Loucy (cell line): ENCODE measurements around the gene RABGAP1.

Experiments used
- H2AFZ ChIP-seq: fragments of 200-600 bp; sonication (generic); 2 replicates; pipeline ENCODE4 v1.6.0; 2016; ENCODE audit warnings: antibody characterized with exemption, mild to moderate bottlenecking, low read length, moderate library complexity
- H3F3A ChIP-seq: fragments of 200-600 bp; 2 replicates; pipeline ENCODE4 v1.6.0; 2016; ENCODE audit warnings: antibody characterized with exemption, low read depth, mild to moderate bottlenecking
- H3K27me3 ChIP-seq: fragments of 200-600 bp; sonication (generic); 2 replicates; pipeline ENCODE4 v1.6.1; 2014; ENCODE audit warnings: low read length, mild to moderate bottlenecking; ENCODE audit not compliant: insufficient read depth, poor library complexity, severe bottlenecking
- H3K36me3 ChIP-seq: fragments of 200-600 bp; sonication (generic); 2 replicates; pipeline ENCODE4 v1.6.1; 2016; ENCODE audit warnings: low read length; ENCODE audit not compliant: insufficient read depth
- H3K4me1 ChIP-seq: fragments of 200-600 bp; sonication (generic); 2 replicates; pipeline ENCODE4 v1.5.1; 2014; ENCODE audit warnings: low read length, mild to moderate bottlenecking; ENCODE audit not compliant: insufficient read depth, poor library complexity, severe bottlenecking
- H3K4me2 ChIP-seq: fragments of 200-600 bp; sonication (generic); 2 replicates; pipeline ENCODE4 v1.6.0; 2014; ENCODE audit warnings: antibody characterized with exemption, low read length, low read depth, mild to moderate bottlenecking; ENCODE audit not compliant: poor library complexity, severe bottlenecking
- H3K4me3 ChIP-seq: fragments of 200-600 bp; sonication (generic); 2 replicates; pipeline ENCODE4 v1.5.1; 2014; ENCODE audit warnings: low read length, mild to moderate bottlenecking, mixed read lengths; ENCODE audit not compliant: poor library complexity, severe bottlenecking
- H3K79me2 ChIP-seq: fragments of 200-600 bp; sonication (generic); 2 replicates; pipeline ENCODE4 v1.6.1; 2014; ENCODE audit warnings: low read length; ENCODE audit not compliant: insufficient read depth
- H3K9ac ChIP-seq: fragments of 200-600 bp; sonication (generic); 2 replicates; pipeline ENCODE4 v1.6.0; 2014; ENCODE audit warnings: mild to moderate bottlenecking, low read depth, low read length, moderate library complexity; ENCODE audit not compliant: poor library complexity, severe bottlenecking
- H3K9me2 ChIP-seq: fragments of 200-600 bp; sonication (generic); replicated peaks from 2 replicates; pipeline ENCODE4 v1.6.1; 2016; ENCODE audit warnings: low read depth, low read length, mixed read lengths
- H3K9me3 ChIP-seq: fragments of 200-600 bp; sonication (generic); 2 replicates; pipeline ENCODE4 v1.6.1; 2014; ENCODE audit warnings: mild to moderate bottlenecking, antibody characterized with exemption, low read length, low read depth; ENCODE audit not compliant: insufficient read depth
- H4K20me1 ChIP-seq: fragments of 200-600 bp; sonication (generic); 2 replicates; pipeline ENCODE4 v1.6.0; 2014; ENCODE audit warnings: antibody characterized with exemption, low read length, mild to moderate bottlenecking; ENCODE audit not compliant: insufficient read depth, poor library complexity, severe bottlenecking
- EZH2phosphoT487 ChIP-seq: fragments of 200-600 bp; IDR thresholded peaks from 2 replicates; pipeline ENCODE4 v1.6.1; 2018; ENCODE audit warnings: antibody characterized with exemption, mild to moderate bottlenecking, moderate library complexity, borderline replicate concordance
- TF ChIP-seq, protein P1 (sequence below): fragments of 200-600 bp; sonication (generic); conservative IDR thresholded peaks from 2 replicates; pipeline ENCODE4 v1.5.1; 2014; ENCODE audit warnings: mild to moderate bottlenecking, antibody characterized with exemption, low read length

RABGAP1 gene

DNA sequence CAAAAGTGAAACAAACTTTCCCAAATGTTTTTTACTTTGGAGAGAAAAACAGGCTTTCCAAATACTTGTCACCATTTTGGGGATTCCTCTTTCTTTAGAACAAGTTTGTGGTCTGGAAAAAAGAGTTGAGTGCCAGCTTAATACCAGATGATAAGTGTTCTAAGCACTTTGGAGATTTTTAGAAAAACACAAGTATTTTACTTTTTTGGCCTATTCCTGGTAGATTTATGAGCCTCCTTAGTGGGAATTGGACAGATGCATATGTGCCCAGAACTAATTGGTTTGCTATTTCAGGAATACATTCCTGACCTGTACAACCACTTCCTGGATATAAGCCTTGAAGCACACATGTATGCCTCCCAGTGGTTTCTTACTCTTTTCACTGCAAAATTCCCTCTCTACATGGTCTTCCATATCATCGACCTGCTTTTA lies 133.2 kb downstream of the RABGAP1 start:
- Histone ChIP-seq H3K79me2 (no peaks in the 10 kb centered on the region), H3K36me3 (peaks cover 36% of the 10 kb centered on the region; the same call in 1 of the 2 replicates), H3K4me2 (no peak overlapping the region), H3F3A (no peaks in the 10 kb centered on the region), H4K20me1 (no peaks in the 10 kb centered on the region), H3K4me3 (no peak overlapping the region), H3K27me3 (no peaks in the 10 kb centered on the region), H3K9me2 (no peaks in the 10 kb centered on the region), H3K9ac (no peak overlapping the region), H3K9me3 (no peaks in the 10 kb centered on the region), H2AFZ (no peak overlapping the region), H3K4me1 (no peaks in the 10 kb centered on the region)
- TF ChIP-seq, protein P1, sequence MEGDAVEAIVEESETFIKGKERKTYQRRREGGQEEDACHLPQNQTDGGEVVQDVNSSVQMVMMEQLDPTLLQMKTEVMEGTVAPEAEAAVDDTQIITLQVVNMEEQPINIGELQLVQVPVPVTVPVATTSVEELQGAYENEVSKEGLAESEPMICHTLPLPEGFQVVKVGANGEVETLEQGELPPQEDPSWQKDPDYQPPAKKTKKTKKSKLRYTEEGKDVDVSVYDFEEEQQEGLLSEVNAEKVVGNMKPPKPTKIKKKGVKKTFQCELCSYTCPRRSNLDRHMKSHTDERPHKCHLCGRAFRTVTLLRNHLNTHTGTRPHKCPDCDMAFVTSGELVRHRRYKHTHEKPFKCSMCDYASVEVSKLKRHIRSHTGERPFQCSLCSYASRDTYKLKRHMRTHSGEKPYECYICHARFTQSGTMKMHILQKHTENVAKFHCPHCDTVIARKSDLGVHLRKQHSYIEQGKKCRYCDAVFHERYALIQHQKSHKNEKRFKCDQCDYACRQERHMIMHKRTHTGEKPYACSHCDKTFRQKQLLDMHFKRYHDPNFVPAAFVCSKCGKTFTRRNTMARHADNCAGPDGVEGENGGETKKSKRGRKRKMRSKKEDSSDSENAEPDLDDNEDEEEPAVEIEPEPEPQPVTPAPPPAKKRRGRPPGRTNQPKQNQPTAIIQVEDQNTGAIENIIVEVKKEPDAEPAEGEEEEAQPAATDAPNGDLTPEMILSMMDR = no peak
- TF ChIP-seq EZH2phosphoT487 = no peak

DNA sequence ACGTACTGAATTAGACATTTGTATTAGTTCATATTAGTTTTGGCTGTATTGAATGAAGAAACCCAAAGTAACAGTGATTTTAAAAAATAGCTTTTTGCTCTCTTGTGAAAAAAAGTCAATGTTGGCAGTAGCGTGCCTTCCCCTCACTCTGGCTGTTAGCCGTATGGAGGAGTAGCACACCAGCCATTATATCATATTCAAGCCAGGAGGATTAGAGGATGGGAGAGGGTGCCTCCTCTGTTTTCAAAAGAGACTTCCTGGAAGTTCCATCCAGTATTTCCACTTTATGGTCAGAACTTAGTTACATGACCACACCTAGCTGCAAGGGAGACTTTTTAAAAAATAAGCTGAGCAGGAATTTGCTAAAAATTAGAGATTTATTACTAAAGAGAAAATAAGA lies 133.8 kb downstream of the RABGAP1 start:
- no peak overlapping the region for H3K4me3 ChIP-seq
- no peaks in the 10 kb centered on the region for H3K27me3 ChIP-seq
- H3K4me1 ChIP-seq = no peaks in the 10 kb centered on the region
- no peaks in the 10 kb centered on the region for H3K9me3 ChIP-seq
- H3K4me2 ChIP-seq = no peak overlapping the region
- H3K36me3 ChIP-seq = peaks cover 36% of the 10 kb centered on the region; the same call in 1 of the 2 replicates
- no peak overlapping the region for H3K9ac ChIP-seq
- H3F3A ChIP-seq = no peaks in the 10 kb centered on the region
- no peaks in the 10 kb centered on the region for H3K9me2 ChIP-seq
- no peak overlapping the region for H2AFZ ChIP-seq
- no peaks in the 10 kb centered on the region for H4K20me1 ChIP-seq
- no peaks in the 10 kb centered on the region for H3K79me2 ChIP-seq
- no peak for TF ChIP-seq EZH2phosphoT487
- TF ChIP-seq, protein P1 = no peak

DNA sequence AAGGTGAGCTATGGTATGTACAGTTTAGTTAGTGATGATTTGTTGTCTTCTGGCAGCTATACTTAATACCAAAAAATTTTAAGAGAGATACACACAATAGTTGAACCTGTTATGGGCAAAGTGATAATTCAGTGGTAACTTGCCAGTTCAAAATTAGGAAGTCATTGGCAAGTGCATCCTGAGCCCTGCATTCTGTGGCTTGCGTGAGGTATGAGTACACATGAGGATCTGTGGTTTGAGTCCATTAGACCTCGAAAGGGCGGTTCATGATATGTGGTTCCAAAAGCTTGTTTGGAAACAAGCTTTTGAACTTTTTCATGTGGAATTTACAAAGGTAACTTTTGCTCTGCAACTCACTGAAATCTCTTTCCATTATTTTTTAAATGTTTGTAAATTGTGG lies 139.6 kb downstream of the RABGAP1 start:
- Histone ChIP-seq H3K79me2 (no peaks in the 10 kb centered on the region), H3K9ac (no peak overlapping the region), H3K27me3 (no peaks in the 10 kb centered on the region), H3K36me3 (peaks cover 27% of the 10 kb centered on the region; the same call in 1 of the 2 replicates), H2AFZ (no peak overlapping the region), H3K4me1 (no peaks in the 10 kb centered on the region), H3K9me2 (no peaks in the 10 kb centered on the region), H3K4me3 (no peak overlapping the region), H3K9me3 (no peaks in the 10 kb centered on the region), H3F3A (no peaks in the 10 kb centered on the region), H3K4me2 (no peak overlapping the region), H4K20me1 (no peaks in the 10 kb centered on the region)
- TF ChIP-seq, protein P1 = no peak
- no peak for TF ChIP-seq EZH2phosphoT487
